Transverse colon (tissue), 4 donors: ENCODE results near the gene CES4A.

ENCODE experiments used
- POLR2AphosphoS5 ChIP-seq, 3 donors: sonication (generic); formaldehyde crosslinking; IDR thresholded peaks; one replicate each; pipeline ENCODE4 v1.6.1; 2016; ENCODE audit warnings: antibody characterized with exemption in 3 of 3
- TF ChIP-seq, protein P1 (sequence below), 5 experiments: fragments of 200-600 bp in 3 of 5; fragments of 450-650 bp in 2 of 5; sonication (generic) in 3 of 5; IDR thresholded peaks; 1 replicate in 2 of 5; 2 replicates in 3 of 5; pipeline ENCODE4 v1.5.1; 2016 to 2017; ENCODE audit warnings: antibody characterized with exemption in 5 of 5, inconsistent platforms in 3 of 5, mild to moderate bottlenecking in 2 of 5, moderate library complexity in 1 of 5

DNA sequence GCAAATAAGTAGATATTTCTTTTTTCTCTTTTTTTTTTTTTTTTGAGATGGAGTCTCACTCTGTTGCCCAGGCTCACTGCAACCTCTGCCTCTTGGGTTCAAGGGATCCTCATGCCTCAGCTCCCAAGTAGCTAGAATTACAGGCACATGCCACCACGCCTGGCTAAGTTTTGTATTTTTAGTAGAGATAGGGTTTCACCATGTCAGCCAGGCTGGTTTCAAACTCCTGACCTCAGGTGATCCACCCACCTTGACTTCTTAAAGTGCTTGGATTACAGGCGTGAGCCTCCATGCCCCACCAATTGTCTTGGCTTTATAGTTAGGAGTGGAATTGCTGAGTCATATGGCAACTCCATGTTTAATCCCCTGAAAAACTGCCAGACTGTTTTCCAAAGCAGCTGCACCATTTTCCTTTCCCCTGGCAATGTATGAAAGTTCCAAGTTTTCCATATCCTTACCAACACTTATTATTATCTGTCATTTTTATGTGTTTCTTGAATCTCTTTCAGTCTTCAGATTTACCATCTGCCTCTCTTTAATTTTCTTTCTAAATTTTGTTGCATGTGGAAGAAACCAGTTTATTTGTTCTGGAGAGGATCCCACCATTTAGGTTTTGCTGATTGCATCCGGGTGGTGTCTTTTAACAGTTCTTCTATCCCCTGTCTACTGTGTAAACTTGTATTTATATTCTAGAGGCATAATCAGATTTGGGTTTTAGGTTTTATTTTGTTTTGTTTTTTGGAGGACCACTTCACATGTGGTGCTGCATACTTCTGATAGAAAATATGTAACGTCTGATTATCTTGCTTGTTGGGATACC lies 37.2 kb upstream of the CES4A start:
- TF ChIP-seq, protein P1, sequence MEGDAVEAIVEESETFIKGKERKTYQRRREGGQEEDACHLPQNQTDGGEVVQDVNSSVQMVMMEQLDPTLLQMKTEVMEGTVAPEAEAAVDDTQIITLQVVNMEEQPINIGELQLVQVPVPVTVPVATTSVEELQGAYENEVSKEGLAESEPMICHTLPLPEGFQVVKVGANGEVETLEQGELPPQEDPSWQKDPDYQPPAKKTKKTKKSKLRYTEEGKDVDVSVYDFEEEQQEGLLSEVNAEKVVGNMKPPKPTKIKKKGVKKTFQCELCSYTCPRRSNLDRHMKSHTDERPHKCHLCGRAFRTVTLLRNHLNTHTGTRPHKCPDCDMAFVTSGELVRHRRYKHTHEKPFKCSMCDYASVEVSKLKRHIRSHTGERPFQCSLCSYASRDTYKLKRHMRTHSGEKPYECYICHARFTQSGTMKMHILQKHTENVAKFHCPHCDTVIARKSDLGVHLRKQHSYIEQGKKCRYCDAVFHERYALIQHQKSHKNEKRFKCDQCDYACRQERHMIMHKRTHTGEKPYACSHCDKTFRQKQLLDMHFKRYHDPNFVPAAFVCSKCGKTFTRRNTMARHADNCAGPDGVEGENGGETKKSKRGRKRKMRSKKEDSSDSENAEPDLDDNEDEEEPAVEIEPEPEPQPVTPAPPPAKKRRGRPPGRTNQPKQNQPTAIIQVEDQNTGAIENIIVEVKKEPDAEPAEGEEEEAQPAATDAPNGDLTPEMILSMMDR (IDR thresholded peaks at IDR 0.05) = no peak
- TF ChIP-seq POLR2AphosphoS5 (IDR thresholded peaks at IDR 0.05) = no peak
